Mesothelial cell of epicardium (in vitro differentiated cells): ENCODE results near the gene FBXW10B. TPM values are rescaled to one million over a fixed set of nuclear protein-coding genes. Genes with fewer than 3 reads are reported as not detected.
"Not testable (repeated sequence)": the region's sequence is repeated elsewhere in the genome, so short reads cannot be mapped to it uniquely, and the experiment has no call there.

ENCODE experiments used
- DNase-seq, 2 experiments: peaks; one replicate each; pipeline ENCODE4 v3.0.0; 2021; ENCODE audit warnings: low spot score in 2 of 2; ENCODE audit not compliant: unreplicated experiment in 2 of 2
- H3K27ac Mint-ChIP-seq: 2 replicates; pipeline ENCODE4 v1.8.0; 2021; ENCODE audit warnings: mixed read lengths
- H3K27me3 Mint-ChIP-seq: 2 replicates; pipeline ENCODE4 v1.8.0; 2021; ENCODE audit warnings: low read depth, mixed read lengths
- H3K36me3 Mint-ChIP-seq: 2 replicates; pipeline ENCODE4 v1.8.0; 2021; ENCODE audit warnings: mixed read lengths
- H3K4me1 Mint-ChIP-seq: 2 replicates; pipeline ENCODE4 v1.8.0; 2021; ENCODE audit warnings: mixed read lengths
- H3K4me3 Mint-ChIP-seq: 2 replicates; pipeline ENCODE4 v1.8.0; 2021; ENCODE audit warnings: mild to moderate bottlenecking, moderate library complexity, mixed read lengths
- H3K9me3 Mint-ChIP-seq: 2 replicates; pipeline ENCODE4 v1.8.0; 2021; ENCODE audit warnings: mixed read lengths
- total RNA-seq: library from RNA; stranded (reverse); gene quantifications from 3 replicates; pipeline ENCODE4 v1.2.1, GENCODE V29; 2021
- TF ChIP-seq, protein P1 (sequence below): fragments of 200-600 bp; sonication (generic); IDR thresholded peaks from one replicate; pipeline ENCODE4 v1.5.0; 2021; ENCODE audit warnings: antibody characterized with exemption; ENCODE audit not compliant: unreplicated experiment

FBXW10B gene, protein sequence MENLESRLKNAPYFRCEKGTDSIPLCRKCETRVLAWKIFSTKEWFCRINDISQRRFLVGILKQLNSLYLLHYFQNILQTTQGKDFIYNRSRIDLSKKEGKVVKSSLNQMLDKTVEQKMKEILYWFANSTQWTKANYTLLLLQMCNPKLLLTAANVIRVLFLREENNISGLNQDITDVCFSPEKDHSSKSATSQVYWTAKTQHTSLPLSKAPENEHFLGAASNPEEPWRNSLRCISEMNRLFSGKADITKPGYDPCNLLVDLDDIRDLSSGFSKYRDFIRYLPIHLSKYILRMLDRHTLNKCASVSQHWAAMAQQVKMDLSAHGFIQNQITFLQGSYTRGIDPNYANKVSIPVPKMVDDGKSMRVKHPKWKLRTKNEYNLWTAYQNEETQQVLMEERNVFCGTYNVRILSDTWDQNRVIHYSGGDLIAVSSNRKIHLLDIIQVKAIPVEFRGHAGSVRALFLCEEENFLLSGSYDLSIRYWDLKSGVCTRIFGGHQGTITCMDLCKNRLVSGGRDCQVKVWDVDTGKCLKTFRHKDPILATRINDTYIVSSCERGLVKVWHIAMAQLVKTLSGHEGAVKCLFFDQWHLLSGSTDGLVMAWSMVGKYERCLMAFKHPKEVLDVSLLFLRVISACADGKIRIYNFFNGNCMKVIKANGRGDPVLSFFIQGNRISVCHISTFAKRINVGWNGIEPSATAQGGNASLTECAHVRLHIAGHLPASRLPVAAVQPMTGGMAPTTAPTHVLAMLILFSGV
- 0.99 to 1.5 TPM (median 1.3 TPM) in 3 replicates for total RNA-seq

DNA sequence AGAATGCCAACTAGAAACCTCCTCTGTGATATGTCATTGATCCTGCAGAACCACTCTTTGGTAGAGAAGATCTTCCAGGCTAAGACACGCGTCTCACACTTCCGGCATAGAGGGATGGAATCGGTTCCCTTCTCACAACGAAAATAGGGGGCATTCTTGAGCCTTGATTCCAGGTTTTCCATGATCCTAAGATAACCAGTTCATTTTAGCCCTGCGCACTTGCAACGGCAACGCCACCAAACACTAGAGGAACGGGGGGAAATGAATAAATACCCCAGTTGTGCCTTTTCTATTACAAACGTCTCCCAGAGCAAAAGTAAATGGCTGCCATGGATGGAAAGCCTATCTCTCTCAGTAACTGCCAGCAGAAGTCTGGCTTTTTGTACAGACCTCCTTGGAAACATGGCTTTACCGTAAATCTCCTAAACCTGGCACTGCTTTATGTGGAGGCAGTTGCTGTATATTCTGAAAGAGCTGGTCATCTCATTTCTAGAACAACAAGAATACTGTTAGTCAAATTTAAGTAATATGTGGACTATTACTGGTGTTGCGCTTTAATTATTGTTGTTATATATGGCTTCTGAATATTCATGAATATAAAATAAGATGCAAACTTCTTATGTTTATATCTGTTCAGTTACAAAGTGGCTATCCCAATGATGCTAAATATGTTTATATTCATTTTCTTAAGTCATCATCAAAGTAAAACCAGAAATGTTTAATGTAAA lies at the start of gene FBXW10B:
FBXW10B (minus strand) TSS at position 374 of the 728 bp plus-strand sequence; CDS start at position 182, 192 bp downstream.
- H3K9me3 Mint-ChIP-seq, H3K36me3 Mint-ChIP-seq, H3K4me1 Mint-ChIP-seq, H3K27me3 Mint-ChIP-seq, DNase-seq: not testable (repeated sequence)
- H3K27ac Mint-ChIP-seq: peak within 1 kb of the TSS; percentile 66
- peak within 1 kb of the TSS; percentile 16 for H3K4me3 Mint-ChIP-seq

DNA sequence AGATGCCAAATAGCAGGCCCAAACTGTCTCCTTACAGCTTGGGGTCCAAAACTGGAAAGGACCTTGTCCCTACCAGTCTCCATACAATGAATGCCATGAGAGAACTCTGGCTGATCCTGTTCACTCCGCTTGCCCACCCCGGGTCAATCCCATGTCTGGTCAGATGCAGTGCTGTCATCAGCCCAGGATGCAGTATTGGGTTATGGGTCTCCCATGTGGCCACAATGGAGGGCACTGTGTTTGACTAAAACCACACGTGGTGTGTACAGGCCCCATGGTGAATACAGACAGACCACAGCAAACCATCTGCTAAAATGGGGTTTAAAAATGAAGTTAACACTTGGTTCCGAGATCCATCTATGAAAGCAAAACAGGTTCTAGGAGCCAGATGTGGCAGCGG lies 44.2 kb upstream of the FBXW10B start:
- Mint-ChIP-seq H3K27ac (no peak overlapping the region), H3K36me3 (peaks cover 35% of the 10 kb centered on the region), H3K4me1 (peaks cover 12% of the 10 kb centered on the region), H3K27me3 (no peaks in the 10 kb centered on the region), H3K4me3 (no peak overlapping the region), H3K9me3 (no peaks in the 10 kb centered on the region)
- DNase-seq: no peak
- TF ChIP-seq, protein P1, sequence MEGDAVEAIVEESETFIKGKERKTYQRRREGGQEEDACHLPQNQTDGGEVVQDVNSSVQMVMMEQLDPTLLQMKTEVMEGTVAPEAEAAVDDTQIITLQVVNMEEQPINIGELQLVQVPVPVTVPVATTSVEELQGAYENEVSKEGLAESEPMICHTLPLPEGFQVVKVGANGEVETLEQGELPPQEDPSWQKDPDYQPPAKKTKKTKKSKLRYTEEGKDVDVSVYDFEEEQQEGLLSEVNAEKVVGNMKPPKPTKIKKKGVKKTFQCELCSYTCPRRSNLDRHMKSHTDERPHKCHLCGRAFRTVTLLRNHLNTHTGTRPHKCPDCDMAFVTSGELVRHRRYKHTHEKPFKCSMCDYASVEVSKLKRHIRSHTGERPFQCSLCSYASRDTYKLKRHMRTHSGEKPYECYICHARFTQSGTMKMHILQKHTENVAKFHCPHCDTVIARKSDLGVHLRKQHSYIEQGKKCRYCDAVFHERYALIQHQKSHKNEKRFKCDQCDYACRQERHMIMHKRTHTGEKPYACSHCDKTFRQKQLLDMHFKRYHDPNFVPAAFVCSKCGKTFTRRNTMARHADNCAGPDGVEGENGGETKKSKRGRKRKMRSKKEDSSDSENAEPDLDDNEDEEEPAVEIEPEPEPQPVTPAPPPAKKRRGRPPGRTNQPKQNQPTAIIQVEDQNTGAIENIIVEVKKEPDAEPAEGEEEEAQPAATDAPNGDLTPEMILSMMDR: no peak

DNA sequence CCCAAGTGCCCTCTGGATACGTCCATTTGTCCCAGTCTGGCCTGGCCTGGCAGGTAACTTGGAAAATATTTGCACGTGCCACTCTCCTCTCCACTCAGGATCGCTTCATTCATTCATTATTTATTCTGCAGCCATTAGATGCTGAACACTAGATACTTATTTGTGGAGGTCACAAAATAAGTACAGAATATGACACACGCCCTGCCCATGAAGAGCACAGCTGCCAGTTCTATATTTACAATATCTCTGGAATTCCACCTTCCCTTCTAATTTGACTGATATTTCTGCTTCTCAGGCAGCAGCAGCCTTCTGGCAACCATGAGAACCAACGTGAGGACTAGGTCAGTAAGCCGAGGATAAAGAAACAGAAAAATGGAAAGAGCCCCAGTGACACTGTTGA lies 43.7 kb upstream of the FBXW10B start:
- DNase-seq: no peak
- Mint-ChIP-seq H3K27me3 (no peaks in the 10 kb centered on the region), H3K36me3 (peaks cover 37% of the 10 kb centered on the region), H3K27ac (no peak overlapping the region), H3K4me3 (no peak overlapping the region), H3K9me3 (no peaks in the 10 kb centered on the region), H3K4me1 (peaks cover 12% of the 10 kb centered on the region)
- TF ChIP-seq, protein P1: no peak

DNA sequence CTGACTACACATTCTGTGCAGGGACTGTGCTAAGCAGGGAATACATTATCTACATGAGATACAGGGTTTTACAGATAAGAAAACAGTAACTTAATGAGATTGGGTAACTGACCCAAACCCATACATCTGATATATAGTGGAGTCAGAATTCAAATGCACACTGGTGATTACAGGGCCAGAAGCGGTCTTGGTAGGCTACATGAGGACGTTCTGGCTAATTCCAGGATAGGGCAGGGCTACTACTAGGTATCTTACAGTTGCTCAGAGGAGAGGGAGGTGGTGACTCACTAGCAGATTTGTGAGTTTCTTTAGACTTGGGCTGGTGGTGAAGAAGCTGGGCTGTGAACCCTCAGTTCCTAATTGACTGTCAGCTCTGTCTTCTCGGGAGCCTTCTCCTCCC lies 43.2 kb upstream of the FBXW10B start:
- no peak for DNase-seq
- Mint-ChIP-seq H3K36me3 (peaks cover 35% of the 10 kb centered on the region), H3K9me3 (no peaks in the 10 kb centered on the region), H3K27me3 (no peaks in the 10 kb centered on the region), H3K4me3 (no peak overlapping the region), H3K27ac (no peak overlapping the region), H3K4me1 (peaks cover 12% of the 10 kb centered on the region)
- TF ChIP-seq, protein P1: no peak

DNA sequence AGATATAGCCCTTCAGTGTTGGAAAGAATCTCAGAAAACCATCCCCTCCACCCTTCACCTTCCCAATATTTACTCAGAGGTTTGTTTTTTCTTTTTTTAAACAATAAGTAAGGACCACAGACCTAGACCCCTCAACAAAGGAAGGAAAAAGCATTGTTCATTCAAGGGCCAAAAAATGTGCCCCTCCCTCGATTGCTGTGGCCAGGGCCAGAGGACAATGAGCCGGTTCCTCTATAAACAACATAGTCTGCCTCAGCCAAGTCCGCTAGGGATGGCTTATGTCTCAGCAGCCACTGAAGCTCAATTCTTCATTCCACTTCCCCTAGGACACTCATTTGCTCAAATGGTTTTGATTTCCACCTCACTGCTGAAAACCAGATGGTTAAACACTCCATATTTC lies 40.6 kb upstream of the FBXW10B start:
- peak overlapping the region; percentile 87 for H3K27ac Mint-ChIP-seq

More for the DNA sequence above, 40.6 kb upstream of the FBXW10B start:
- H3K4me3 Mint-ChIP-seq: no peak overlapping the region
- H3K4me1 Mint-ChIP-seq: peaks cover 25% of the 10 kb centered on the region
- H3K36me3 Mint-ChIP-seq: peaks cover 32% of the 10 kb centered on the region
- no peaks in the 10 kb centered on the region for H3K9me3 Mint-ChIP-seq
- TF ChIP-seq, protein P1: no peak
- no peak for DNase-seq
- no peaks in the 10 kb centered on the region for H3K27me3 Mint-ChIP-seq
